H9 (cell line): ENCODE results near the gene FAM193A. TPM values are rescaled to one million over a fixed set of nuclear protein-coding genes. Genes with fewer than 3 reads are reported as not detected.
A peak's percentile ranks its signal among the peaks of the same experiment; 100 is the strongest.

Experiments
- DNase-seq: peaks from one replicate; pipeline ENCODE4 v3.0.0-alpha.2; 2017
- H2AFZ ChIP-seq: one replicate; pipeline ENCODE4 v1.6.1; 2013; ENCODE audit warnings: mild to moderate bottlenecking, low read length, control low read depth, moderate library complexity
- H2AK5ac ChIP-seq: 2 replicates; pipeline ENCODE4 v1.6.1; 2013; ENCODE audit warnings: low read length, control low read depth, mixed read lengths; ENCODE audit not compliant: insufficient read length
- H2BK120ac ChIP-seq: one replicate; pipeline ENCODE4 v1.6.1; 2013; ENCODE audit warnings: low read depth, mild to moderate bottlenecking, low read length, control low read depth, inconsistent platforms; ENCODE audit not compliant: poor library complexity, severe bottlenecking
- H2BK12ac ChIP-seq: 2 replicates; pipeline ENCODE4 v1.6.1; 2013; ENCODE audit warnings: low read length, control low read depth, mixed read lengths, low read depth; ENCODE audit not compliant: insufficient read length
- H2BK15ac ChIP-seq: 2 replicates; pipeline ENCODE4 v1.6.1; 2013; ENCODE audit warnings: low read depth, low read length, control low read depth
- H2BK20ac ChIP-seq: one replicate; pipeline ENCODE4 v1.6.1; 2013; ENCODE audit warnings: low read depth, mild to moderate bottlenecking, low read length, control low read depth, inconsistent platforms; ENCODE audit not compliant: poor library complexity, severe bottlenecking
- H2BK5ac ChIP-seq: 2 replicates; pipeline ENCODE4 v1.6.1; 2013; ENCODE audit warnings: low read length, control low read depth, mixed read lengths; ENCODE audit not compliant: insufficient read length
- H3K14ac ChIP-seq: 2 replicates; pipeline ENCODE4 v1.6.1; 2013; ENCODE audit warnings: low read length, control low read depth; ENCODE audit not compliant: insufficient read depth
- H3K18ac ChIP-seq: 2 replicates; pipeline ENCODE4 v1.6.1; 2013; ENCODE audit warnings: low read depth, mild to moderate bottlenecking, mixed read lengths, low read length, control low read depth; ENCODE audit not compliant: insufficient read length
- H3K23ac ChIP-seq: 2 replicates; pipeline ENCODE4 v1.6.1; 2013; ENCODE audit warnings: low read length, control low read depth, mixed read lengths, low read depth; ENCODE audit not compliant: insufficient read length
- H3K23me2 ChIP-seq: 2 replicates; pipeline ENCODE4 v1.6.1; 2013; ENCODE audit warnings: low read depth, mild to moderate bottlenecking, mixed read lengths, low read length, control low read depth; ENCODE audit not compliant: insufficient read length, poor library complexity, severe bottlenecking
- H3K27ac ChIP-seq: 2 replicates; pipeline ENCODE4 v1.5.1; 2013; ENCODE audit warnings: low read length, control low read depth, mixed read lengths, low read depth; ENCODE audit not compliant: insufficient read length
- H3K27me3 ChIP-seq: 2 replicates; pipeline ENCODE4 v1.6.1; 2013; ENCODE audit warnings: low read length, control low read depth, inconsistent platforms; ENCODE audit not compliant: insufficient read depth
- H3K4ac ChIP-seq: 2 replicates; pipeline ENCODE4 v1.6.1; 2013; ENCODE audit warnings: low read depth, mild to moderate bottlenecking, control low read depth, inconsistent platforms, low read length, moderate library complexity
- H3K4me1 ChIP-seq: 2 replicates; pipeline ENCODE4 v1.6.1; 2013; ENCODE audit warnings: low read length, control low read depth, inconsistent platforms; ENCODE audit not compliant: insufficient read depth
- H3K4me2 ChIP-seq: 2 replicates; pipeline ENCODE4 v1.6.1; 2013; ENCODE audit warnings: low read length, control low read depth, mixed read lengths; ENCODE audit not compliant: insufficient read length, insufficient read depth
- H3K56ac ChIP-seq: 2 replicates; pipeline ENCODE4 v1.6.1; 2013; ENCODE audit warnings: low read depth, mild to moderate bottlenecking, mixed read lengths, low read length, control low read depth; ENCODE audit not compliant: insufficient read length
- H3K79me1 ChIP-seq: 2 replicates; pipeline ENCODE4 v1.6.1; 2013; ENCODE audit warnings: low read depth, mild to moderate bottlenecking, moderate library complexity, low read length, control low read depth, inconsistent platforms; ENCODE audit not compliant: insufficient read depth, poor library complexity, severe bottlenecking
- H3K79me2 ChIP-seq: 2 replicates; pipeline ENCODE4 v1.6.1; 2013; ENCODE audit warnings: low read length, control low read depth, inconsistent platforms; ENCODE audit not compliant: insufficient read depth
- H3K9ac ChIP-seq: 2 replicates; pipeline ENCODE4 v1.6.1; 2013; ENCODE audit warnings: low read length, control low read depth, mixed read lengths; ENCODE audit not compliant: insufficient read length; ENCODE audit errors: extremely low read depth
- H3K9me3 ChIP-seq: one replicate; pipeline ENCODE4 v1.6.1; 2013; ENCODE audit warnings: low read depth, low read length, inconsistent platforms; ENCODE audit not compliant: control insufficient read depth
- H3T11ph ChIP-seq: one replicate; pipeline ENCODE4 v1.6.1; 2013; ENCODE audit warnings: mild to moderate bottlenecking, low read length, control low read depth, inconsistent platforms
- H4K20me1 ChIP-seq: one replicate; pipeline ENCODE4 v1.6.1; 2013; ENCODE audit not compliant: control insufficient read depth, insufficient read length, insufficient read depth
- H4K5ac ChIP-seq: 2 replicates; pipeline ENCODE4 v1.6.1; 2013; ENCODE audit warnings: low read depth, mild to moderate bottlenecking, mixed read lengths, low read length, control low read depth; ENCODE audit not compliant: insufficient read length
- H4K8ac ChIP-seq: replicated peaks from 2 replicates; pipeline ENCODE4 v1.6.1; 2013; ENCODE audit warnings: low read length, control low read depth, mixed read lengths, low read depth; ENCODE audit not compliant: insufficient read length
- H4K91ac ChIP-seq: 2 replicates; pipeline ENCODE4 v1.6.1; 2013; ENCODE audit warnings: low read depth, mild to moderate bottlenecking, moderate library complexity, mixed read lengths, low read length, control low read depth; ENCODE audit not compliant: insufficient read length
- H3K27ac Mint-ChIP-seq, 3 experiments: 2 replicates in 2 of 3; 3 replicates in 1 of 3; pipeline ENCODE4 v1.8.0; 2020 to 2021; ENCODE audit warnings: mixed read lengths in 3 of 3, mild to moderate bottlenecking in 1 of 3, moderate library complexity in 1 of 3
- H3K27me3 Mint-ChIP-seq: 2 replicates; pipeline ENCODE4 v1.8.0; 2021; ENCODE audit warnings: low read depth, mild to moderate bottlenecking, moderate library complexity, mixed read lengths
- H3K36me3 Mint-ChIP-seq, 3 experiments: 2 replicates in 2 of 3; 3 replicates in 1 of 3; pipeline ENCODE4 v1.8.0; 2020 to 2021; ENCODE audit warnings: low read depth in 3 of 3, mixed read lengths in 3 of 3; ENCODE audit not compliant: insufficient read depth in 1 of 3
- H3K4me1 Mint-ChIP-seq, 2 experiments: 2 replicates each; pipeline ENCODE4 v1.8.0; 2020; ENCODE audit warnings: mixed read lengths in 2 of 2
- H3K4me3 Mint-ChIP-seq, 2 experiments: 2 replicates in 1 of 2; 3 replicates in 1 of 2; pipeline ENCODE4 v1.8.0; 2020 to 2021; ENCODE audit warnings: mild to moderate bottlenecking in 2 of 2, mixed read lengths in 2 of 2, moderate library complexity in 1 of 2
- H3K9me3 Mint-ChIP-seq, 2 experiments: 2 replicates in 1 of 2; 3 replicates in 1 of 2; pipeline ENCODE4 v1.8.0; 2020; ENCODE audit warnings: mild to moderate bottlenecking in 2 of 2, mixed read lengths in 2 of 2, moderate library complexity in 1 of 2
- WGBS: extraction: QIAGEN DNeasy Blood & Tissue Kit; methylation state at CpG from one replicate; pipeline ENCODE4 v1.1.7; 2013; ENCODE audit warnings: missing lambda C conversion rate, low lambda C conversion rate, mixed read lengths; ENCODE audit not compliant: insufficient read length; ENCODE audit errors: extremely low coverage; 5-methylcytosine and 5-hydroxymethylcytosine counted together
- total RNA-seq: library from RNA; stranded (reverse); gene quantifications from 2 replicates; pipeline ENCODE4 v1.2.1, GENCODE V29; 2021
- TF ChIP-seq, protein P1 (sequence below): fragments of 200-600 bp; sonication (generic); conservative IDR thresholded peaks from 3 replicates; pipeline ENCODE4 v1.8.0; 2021; ENCODE audit warnings: antibody characterized with exemption, mild to moderate bottlenecking

FAM193A gene
- total RNA-seq, 1 experiment from 2014 or later = 36.9 TPM

DNA sequence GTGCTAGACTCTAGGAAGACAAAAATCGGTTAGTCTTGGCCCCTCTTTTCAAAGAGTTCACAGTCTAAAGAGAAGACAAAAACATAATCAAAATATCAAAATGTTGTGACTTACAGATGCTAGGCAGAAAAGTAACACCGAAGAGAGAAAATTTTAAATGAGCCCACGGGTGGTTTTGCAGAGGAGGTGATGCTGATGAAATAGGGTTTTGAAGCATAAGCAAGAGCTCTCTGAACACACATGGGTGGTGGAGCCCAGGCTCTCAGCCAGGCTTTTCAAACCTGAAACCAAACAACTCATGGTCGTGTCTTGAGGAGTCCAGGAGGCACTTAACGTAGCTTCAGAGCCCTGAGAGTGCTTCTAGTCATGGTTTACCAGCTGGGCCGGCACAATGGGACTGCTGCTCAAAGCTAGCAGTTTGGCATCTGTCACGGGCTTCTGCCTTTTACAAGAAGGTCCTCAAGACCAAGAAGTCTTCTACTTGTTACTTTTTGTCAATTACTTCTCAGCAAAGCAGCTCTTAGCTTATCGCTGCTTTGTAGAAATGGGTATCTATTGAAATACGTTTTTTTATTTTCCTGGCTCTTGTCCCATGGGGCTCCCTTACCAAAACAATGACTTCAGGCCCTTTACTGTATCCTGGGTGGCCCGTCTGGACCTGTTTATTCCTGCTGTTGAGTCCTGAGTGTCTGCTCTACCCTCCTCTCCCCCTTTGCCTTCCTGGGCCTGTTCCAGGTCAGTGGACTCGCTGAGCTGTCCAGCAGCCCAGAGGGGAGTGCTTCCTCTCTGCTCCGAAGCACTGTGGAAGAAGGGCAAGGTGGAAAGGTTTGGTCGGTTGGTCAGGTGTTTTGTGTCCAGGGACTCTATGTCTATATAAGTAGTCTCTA lies 150.2 kb downstream of the FAM193A start:
- Mint-ChIP-seq H3K27me3 (no peaks in the 10 kb centered on the region), H3K4me1 (no peaks in the 10 kb centered on the region), H3K4me3 (no peak overlapping the region), H3K9me3 (no peaks in the 10 kb centered on the region), H3K27ac (peak overlapping the region in 2 of 3 experiments; percentile 37 to 88; a peak in 3 of 7 replicates), H3K36me3 (peaks cover 18 to 76% (median 68%) of the 10 kb centered on the region in 3 experiments; a peak in 6 of 7 replicates)
- TF ChIP-seq, protein P1, sequence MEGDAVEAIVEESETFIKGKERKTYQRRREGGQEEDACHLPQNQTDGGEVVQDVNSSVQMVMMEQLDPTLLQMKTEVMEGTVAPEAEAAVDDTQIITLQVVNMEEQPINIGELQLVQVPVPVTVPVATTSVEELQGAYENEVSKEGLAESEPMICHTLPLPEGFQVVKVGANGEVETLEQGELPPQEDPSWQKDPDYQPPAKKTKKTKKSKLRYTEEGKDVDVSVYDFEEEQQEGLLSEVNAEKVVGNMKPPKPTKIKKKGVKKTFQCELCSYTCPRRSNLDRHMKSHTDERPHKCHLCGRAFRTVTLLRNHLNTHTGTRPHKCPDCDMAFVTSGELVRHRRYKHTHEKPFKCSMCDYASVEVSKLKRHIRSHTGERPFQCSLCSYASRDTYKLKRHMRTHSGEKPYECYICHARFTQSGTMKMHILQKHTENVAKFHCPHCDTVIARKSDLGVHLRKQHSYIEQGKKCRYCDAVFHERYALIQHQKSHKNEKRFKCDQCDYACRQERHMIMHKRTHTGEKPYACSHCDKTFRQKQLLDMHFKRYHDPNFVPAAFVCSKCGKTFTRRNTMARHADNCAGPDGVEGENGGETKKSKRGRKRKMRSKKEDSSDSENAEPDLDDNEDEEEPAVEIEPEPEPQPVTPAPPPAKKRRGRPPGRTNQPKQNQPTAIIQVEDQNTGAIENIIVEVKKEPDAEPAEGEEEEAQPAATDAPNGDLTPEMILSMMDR = no peak
- no peak overlapping the region for H4K5ac ChIP-seq
- no peak overlapping the region for H2AFZ ChIP-seq
- H3K56ac ChIP-seq = no peak overlapping the region
- no peak overlapping the region for H4K8ac ChIP-seq
- H3K27ac ChIP-seq = no peak overlapping the region
- H3K23me2 ChIP-seq = no peaks in the 10 kb centered on the region
- H3K79me1 ChIP-seq = no peaks in the 10 kb centered on the region
- no peaks in the 10 kb centered on the region for H3K9me3 ChIP-seq
- H2BK120ac ChIP-seq = no peak overlapping the region
- no peaks in the 10 kb centered on the region for H3K79me2 ChIP-seq
- no peak overlapping the region for H3K18ac ChIP-seq
- no peak overlapping the region for H2AK5ac ChIP-seq
- no peaks in the 10 kb centered on the region for H4K20me1 ChIP-seq
- no peak overlapping the region for H2BK15ac ChIP-seq
- H3T11ph ChIP-seq = no peak overlapping the region
- H3K14ac ChIP-seq = no peak overlapping the region
- H3K9ac ChIP-seq = no peak overlapping the region
- DNase-seq = no peak
- no peak overlapping the region for H3K4me2 ChIP-seq
- no peaks in the 10 kb centered on the region for H3K27me3 ChIP-seq
- no peaks in the 10 kb centered on the region for H3K4me1 ChIP-seq
- H3K23ac ChIP-seq = no peak overlapping the region
- H2BK20ac ChIP-seq = no peak overlapping the region
- H4K91ac ChIP-seq = no peak overlapping the region
- H2BK5ac ChIP-seq = no peak overlapping the region
- WGBS = no CpG with 5 or more reads among the region's 13 CpGs
- no peak overlapping the region for H2BK12ac ChIP-seq
- no peak overlapping the region for H3K4ac ChIP-seq
